GM21390 (cell line): ENCODE measurements around the gene GALNT11.

Source experiments
- ATAC-seq: cut with Tn5 transposase; IDR thresholded peaks from one replicate; pipeline ENCODE4 v1.9.1; 2021; ENCODE audit not compliant: unreplicated experiment

Gene GALNT11

DNA sequence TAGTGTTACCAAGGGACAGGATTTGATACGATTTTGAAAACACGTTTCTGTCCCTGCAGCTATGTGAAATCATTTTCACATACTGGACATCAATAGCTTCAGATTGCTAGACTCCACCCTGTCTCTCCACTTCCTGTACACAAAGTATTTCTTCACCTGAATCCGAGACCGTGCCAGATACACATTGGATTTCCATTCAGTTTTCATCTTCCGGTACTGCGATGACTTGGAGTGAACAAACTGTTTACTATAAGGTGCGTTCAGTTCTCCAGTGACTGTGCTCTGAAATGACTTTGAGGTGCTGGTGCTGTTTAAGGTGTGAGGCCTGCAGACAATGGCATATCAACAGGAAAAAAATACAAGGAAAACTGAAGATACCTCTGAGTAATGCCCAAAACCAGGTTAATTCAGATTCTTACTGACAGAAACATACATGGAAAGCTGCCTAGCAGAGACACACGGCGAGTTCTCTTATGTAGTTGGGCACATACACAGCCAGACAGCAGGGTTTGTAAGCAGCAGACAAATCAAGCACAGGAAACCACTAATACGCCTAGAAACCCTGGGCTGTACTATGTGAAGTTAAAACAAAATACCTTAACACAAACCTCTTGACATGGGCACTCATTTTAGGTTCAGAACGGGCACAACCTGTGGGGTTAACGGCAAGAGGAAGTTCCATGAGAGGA is 119.2 kb downstream of the GALNT11 start:
- ATAC-seq = no peak

DNA sequence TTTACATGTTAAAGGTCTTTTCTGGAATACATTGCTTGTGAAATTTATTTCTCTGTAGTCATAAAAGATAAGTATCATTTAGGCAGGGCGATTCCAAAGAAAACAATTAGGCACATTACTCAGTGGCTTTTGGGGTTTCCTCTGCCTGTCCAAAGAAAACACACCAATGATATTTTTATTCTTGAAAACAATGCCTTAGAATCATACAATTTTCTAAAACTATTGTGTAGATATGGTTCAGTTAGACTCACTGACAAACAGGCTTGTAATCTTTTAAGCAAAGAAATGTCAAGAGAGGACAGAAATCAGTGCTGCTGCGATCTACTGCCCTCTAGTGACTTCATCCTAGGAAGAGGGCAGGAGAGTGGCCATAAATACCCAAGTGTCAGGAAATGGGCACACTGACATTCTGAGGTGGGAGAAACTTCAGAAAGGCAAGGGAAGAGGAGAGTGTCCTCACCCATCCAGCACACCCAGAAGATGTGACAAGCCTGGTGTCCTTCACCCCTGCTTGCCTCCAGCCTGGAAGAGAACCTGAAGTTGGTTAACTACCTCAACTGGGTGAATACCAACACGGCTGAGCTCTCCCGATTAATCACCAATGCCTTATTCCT is 120.5 kb downstream of the GALNT11 start:
- no peak for ATAC-seq

DNA sequence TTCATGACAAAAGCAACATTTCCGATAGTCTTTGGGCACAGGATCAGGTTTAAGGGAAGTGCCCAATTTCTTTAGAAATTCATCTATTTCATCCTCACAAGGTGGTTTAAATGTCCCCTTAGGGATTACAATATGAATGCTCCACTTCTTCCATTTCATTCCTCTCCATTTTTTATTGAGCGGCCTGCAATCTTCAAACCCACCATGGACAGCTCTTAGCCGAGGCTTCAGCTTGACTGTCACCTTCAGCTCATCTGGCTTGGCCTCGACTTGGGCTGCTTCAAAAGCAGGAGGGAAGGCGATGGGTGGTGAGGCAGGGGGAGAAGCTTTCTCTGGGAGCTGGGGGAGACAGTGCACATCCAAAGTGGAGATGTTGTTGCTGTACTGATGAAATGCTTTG is 123.2 kb downstream of the GALNT11 start:
- ATAC-seq = no peak

DNA sequence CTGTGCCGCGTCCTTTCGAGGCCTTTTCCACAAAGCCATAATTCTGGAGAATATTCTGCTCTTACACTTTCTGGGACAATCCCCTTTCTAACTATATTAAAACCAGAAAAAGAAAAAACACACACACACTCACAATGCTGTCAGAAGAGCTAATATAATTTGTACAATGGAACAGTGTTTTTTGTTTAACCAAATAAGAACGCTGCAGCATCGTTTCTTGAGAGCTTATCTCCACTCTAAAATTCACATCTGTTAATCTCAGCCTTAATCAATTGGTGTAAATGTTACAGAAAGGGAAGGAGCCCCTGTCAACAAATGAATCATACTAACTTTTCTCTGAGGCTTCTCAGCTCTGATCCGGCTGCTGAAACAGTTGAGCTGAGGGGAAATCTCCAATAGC is 123.9 kb downstream of the GALNT11 start:
- no peak for ATAC-seq

DNA sequence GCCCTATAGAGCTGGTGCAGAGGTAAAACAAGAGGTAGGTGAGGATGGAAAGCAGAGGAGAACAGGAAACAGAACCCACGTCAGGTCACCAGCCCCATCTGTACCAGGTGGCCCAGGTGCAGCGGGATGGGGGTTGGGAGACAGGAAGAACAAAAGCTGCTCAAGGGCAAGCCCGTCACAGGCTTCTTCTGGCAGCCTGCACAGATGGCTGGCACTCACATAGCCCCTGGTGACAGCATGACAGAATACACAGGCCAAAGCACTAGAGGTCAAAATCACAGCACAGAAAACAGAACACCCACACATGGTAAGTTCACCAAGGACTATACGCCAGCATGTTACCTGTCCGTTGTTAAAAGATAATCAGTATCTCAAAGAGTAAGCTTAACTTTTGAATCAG is 126.8 kb downstream of the GALNT11 start:
- ATAC-seq = no peak

DNA sequence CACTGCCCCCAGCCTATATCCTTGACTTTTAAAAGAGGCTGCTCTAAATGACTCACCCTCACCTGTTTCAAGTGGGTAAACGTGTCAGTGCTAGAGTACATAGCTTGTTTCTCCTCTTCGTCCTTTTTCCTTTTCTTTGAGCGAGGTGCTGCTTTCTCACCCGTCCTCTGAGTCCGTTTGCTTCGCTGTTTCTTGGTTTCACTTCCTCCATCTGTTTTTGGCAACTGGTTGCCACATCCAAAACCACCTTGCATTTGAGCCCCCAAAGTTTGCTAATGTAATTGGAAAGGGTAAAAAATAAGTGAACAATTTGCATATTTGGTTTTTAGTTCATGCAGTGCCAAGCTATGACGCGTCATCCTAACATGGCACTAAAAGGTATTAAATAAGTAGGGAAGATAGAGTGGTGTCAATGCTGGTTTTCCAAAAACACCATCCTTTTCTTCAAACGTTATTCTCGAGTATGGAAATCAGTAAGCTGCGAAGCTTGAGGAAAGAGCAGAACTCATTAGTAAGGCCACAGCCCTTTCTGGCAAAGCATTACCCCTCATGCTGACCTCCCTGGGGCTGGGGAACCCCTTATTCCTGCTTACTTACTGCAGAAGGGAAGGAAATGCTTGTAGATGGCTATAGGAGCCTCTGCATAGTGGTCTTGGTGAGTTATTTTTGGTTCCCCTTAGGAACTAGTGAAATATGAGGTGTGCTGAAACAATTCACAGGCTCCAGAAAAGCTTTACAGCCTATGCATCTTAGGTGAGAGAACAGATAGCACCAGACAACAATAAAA is 133.5 kb downstream of the GALNT11 start:
- ATAC-seq = peak; percentile 93

DNA sequence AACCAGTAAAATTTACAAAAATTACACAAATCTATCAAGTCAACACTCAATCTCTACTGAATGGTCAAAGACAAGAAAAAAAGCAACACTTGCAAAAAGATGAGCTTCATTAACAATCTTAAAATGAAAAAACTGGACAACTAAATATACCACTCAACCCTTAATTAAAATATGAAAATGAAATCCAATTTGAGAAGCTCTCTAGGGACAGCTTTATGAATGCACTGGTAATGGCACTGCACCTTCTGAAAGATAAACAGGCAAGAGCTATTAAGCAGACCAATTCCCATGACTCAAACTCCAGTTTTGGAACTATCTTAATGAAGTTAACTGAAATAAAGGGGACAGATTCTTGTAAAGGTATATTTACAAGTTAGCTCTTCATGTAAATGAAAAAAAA is 135.7 kb downstream of the GALNT11 start:
- no peak for ATAC-seq

DNA sequence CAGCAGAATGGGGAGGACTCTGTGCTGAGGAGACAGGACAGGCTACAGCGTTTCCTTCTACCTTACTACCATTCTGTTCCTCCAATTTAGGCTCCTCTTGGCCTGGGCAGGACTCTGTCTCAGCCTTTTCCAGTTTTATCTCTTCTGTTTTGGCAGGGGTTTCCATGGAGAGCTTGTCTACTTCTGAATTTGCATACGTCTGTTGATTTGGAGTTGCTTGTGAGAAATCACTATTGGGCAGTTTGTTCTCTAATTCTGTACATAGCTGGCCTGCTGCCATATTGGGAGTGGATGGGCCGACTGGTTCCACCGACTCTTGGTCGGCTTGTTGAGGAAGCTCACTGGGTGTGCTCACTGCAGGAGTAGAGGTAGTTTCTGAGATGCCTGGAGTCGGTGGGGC is 136.8 kb downstream of the GALNT11 start:
- no peak for ATAC-seq
